HG02798 (cell line): ENCODE results near the gene TMEM187.

ENCODE experiments used
- ATAC-seq: cut with Tn5 transposase; IDR thresholded peaks from one replicate; pipeline ENCODE4 v1.9.1; 2021; ENCODE audit warnings: mild to moderate bottlenecking; ENCODE audit not compliant: unreplicated experiment, poor library complexity

The TMEM187 gene

GRCh38 chrX:153953342-153953830 lies 19.2 kb upstream of the TMEM187 start:
- ATAC-seq: no peak

- no peak for ATAC-seq
Observed at GRCh38 chrX:153953892-153954557, 18.5 kb upstream of the TMEM187 start.

DNA sequence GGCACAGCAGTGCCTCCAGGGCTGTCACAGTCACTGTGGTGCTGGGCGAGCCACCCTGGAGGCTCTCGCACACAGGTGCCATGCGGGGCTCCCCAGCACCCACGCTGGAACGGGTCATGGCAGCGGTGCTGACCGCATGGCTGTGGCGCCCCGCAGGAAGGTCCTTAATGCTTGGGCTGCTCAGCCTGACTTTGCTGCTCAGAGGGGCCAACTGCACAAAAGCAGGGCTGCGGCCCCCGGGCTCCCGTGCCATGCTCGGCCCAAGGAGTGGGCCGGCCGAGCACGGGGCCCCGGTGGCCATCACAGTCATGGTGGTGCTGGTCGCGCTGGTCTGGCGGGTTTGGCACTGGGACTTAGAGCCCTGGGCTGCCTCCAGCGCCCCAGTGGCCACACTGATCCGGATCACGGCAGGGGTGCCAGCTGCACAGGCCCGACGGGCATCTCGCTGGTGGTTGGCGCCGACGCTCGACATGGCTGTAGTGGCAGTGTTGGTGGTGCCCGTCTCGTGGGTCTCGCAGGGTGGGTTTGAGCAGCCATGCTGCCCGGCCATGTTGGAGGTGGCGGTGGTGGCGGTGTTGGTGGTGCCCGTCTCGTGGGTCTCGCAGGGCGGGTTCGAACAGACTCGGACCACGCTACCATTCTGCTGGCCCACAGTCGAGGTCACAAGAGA lies 17.9 kb upstream of the TMEM187 start:
- ATAC-seq: no peak

DNA sequence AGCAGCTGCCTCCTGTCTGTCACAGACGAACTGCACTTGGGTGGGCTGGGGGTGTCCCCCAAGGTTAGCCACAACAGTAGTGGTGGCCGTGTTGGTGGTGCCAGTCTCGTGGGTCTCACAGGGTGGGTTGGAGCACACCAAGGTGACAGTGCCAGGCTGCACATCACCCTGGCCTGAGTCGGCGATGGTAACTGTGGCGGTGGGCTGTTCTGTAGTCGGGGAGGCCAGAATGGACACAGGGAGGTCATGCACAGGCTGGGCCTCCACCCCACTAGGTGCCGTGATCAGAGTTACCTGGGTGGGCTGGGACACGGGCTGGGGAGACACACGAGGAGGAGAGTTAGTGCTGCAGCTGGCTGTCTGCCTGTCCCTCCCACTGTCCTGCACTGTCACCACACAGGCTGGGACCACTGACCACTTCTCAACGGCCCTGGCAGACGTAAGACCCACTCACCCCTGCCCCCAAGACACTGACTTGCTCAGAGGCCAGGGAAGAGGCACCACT lies 17.3 kb upstream of the TMEM187 start:
- no peak for ATAC-seq

- no peak for ATAC-seq
Observed at GRCh38 chrX:153956044-153956907, 16.3 kb upstream of the TMEM187 start.

DNA sequence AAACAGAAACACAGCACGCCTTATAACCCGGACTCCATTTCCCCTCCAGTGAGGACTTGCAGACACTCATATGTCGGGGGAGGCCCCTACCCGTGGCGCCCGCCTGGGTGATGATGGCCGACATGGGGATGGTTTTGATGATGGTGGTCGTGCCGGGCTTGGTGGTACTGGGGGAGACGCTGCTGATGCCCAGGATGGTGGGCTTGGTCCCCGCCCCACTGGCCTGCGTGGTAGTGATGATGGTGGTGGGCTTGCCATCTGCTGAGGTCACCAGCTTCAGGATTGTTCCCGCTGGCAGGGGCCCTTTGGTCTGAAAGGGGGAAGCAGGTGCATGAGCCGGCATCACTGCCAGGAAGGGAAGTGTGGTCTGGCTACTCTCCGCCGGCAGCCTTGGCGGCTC lies 15.3 kb upstream of the TMEM187 start:
- no peak for ATAC-seq

GRCh38 chrX:153958605-153959004 lies 13.9 kb upstream of the TMEM187 start:
- no peak for ATAC-seq

DNA sequence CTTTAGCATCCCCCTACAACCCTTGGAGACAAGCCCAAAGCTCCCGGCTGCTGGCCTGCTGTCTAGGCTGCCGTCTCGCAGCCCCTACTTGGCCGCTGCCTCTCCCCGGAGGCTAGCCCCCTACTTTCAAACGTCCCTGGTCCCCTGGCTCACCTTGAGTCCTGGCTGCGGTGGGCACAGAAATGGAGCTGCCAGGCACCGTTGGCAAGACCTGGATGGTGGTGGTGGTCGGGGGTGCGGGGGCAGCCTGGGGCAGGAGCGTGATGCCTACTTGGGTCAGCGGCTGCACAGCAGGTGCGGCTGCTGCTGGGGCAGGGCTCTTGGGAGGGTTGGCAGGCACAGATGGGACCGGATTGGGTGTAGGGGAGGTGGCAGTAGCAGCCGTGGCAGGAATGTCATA lies 12.9 kb upstream of the TMEM187 start:
- no peak for ATAC-seq

GRCh38 chrX:153960077-153960476 lies 12.5 kb upstream of the TMEM187 start:
- ATAC-seq: no peak

DNA sequence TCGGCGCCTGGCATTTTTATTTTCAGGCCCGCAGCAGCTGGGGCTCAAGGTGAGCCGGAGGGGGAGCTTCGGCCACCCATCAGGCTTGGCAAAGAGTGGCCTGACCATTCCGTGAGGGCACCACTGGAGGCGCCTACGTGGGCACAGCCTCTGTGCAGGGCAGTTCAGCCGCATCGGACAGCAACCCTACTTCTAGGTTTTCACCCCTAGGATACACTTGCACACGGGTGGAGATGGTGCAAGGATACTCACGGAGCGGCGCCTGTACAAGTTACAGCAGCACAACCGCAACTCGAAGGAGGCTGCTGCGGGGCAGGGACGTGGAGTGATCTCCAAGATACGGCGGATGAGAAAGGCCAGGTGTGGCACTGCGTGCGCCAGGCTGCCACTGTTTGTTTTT lies 11.8 kb upstream of the TMEM187 start:
- no peak for ATAC-seq

DNA sequence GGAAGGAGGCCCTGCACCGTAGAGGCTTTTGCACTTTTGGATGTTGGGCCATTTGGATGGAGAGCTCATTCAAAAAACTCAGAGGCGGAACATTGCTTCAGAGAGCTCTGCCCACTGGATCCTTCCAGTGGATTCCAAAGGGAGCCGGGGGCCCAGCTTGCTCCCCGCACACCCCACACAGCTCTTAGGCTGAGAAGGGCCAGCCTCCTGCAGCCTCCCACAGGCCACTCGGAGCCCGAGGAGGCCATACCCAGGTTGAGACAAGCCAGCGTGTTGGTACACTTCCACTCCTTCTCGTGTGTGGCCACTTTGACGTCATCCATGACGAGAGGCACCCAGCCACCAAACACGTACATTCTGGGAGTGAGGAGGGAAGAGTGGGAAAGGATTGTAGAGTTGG lies 11.3 kb upstream of the TMEM187 start:
- no peak for ATAC-seq

DNA sequence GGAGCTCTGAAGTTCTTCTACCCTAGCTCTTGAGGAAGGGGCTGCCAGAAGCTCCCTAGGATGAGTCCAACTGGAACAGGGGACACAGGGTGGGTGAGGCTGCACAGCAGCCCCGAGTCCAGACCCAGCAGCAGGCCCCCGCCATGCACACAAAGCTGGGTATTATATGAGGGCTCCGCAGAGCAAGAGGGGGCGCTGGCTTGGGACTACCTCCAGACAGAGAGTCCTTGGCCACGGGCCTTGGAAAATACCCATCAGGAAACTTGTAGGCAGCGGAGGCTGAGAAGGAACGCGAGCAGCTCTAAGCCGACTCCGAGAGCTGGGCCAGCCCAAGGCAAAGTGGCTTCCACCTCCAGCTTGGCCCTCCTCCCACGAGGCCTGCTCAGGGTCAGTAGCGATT lies 9.0 kb upstream of the TMEM187 start:
- no peak for ATAC-seq

DNA sequence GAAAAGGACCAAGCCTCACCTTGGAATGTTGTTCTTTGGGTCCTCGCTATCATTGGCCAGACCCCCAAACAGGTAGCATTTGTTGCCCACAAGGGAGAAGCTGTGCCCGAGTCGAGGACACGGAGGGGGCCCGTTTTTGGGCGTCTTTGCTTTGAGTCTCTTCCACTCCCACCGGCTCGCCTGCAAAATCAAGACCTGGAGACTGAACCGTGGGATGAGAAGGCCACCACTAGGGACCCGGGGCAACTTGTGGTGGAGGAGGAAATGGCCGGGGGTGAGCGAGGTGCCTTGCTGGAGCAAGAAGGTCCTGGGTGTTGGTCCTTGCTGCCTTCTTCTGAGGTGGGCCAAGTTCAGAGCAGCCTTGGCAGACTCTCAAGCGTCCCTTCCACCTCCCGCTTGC lies 8.4 kb upstream of the TMEM187 start:
- no peak for ATAC-seq

- no peak for ATAC-seq
Observed at GRCh38 chrX:153965406-153965805, 7.1 kb upstream of the TMEM187 start.

GRCh38 chrX:153966283-153966688 lies 6.3 kb upstream of the TMEM187 start:
- no peak for ATAC-seq

- no peak for ATAC-seq
Observed at GRCh38 chrX:153966841-153967535, 5.6 kb upstream of the TMEM187 start.

- no peak for ATAC-seq
Observed at GRCh38 chrX:153967536-153968224, 4.9 kb upstream of the TMEM187 start.

DNA sequence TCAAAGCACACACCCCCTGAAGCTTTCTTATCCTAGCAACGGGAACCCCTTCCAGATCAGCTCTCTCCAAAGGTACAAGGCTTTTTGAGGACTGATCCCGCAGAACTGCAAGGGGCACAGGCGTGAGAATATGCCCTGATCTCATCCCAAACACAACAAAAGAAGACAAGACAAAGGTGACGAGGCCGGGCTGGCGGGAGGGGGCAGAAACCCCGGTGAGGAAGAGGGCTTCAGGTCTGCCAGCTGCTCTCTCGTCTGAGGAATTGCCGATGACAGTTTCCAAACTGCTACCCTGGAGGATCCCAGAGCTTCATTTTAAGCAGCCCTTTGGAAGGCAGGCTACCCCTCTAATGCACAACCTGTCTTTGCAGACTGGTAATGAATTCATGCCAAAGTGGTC lies 4.3 kb upstream of the TMEM187 start:
- ATAC-seq: no peak

- no peak for ATAC-seq
Observed at GRCh38 chrX:153968754-153969124, 3.8 kb upstream of the TMEM187 start.
